Epithelial cell of proximal tubule (primary cell): ENCODE results near the gene CCSER1. TPM values are rescaled to one million over a fixed set of nuclear protein-coding genes. Genes with fewer than 3 reads are reported as not detected.

Experiments used
- DNase-seq: peaks from one replicate; pipeline ENCODE4 v3.0.0-alpha.2; 2011; ENCODE audit warnings: low read depth
- H3K4me3 ChIP-seq: 2 replicates; pipeline ENCODE4 v1.5.1; 2011; ENCODE audit warnings: low read depth, mild to moderate bottlenecking, low read length
- CTCF ChIP-seq: conservative IDR thresholded peaks from 2 replicates; pipeline ENCODE4 v1.5.1; 2012; ENCODE audit warnings: low read depth, mild to moderate bottlenecking, low read length
- total RNA-seq: library from RNA; depleted of rRNA; stranded (reverse); fragments of >200 nt; gene quantifications from 2 replicates; pipeline ENCODE4 v1.2.3, GENCODE V29; 2015

CCSER1 gene
- total RNA-seq, 1 donor from 2014 or later = not detected

GRCh38 chr4:90145319-90145718 lies 18.1 kb downstream of the CCSER1 start:
- no peak overlapping the region for H3K4me3 ChIP-seq
- DNase-seq = no peak
- TF ChIP-seq CTCF = no peak

GRCh38 chr4:90146306-90146705 lies 19.1 kb downstream of the CCSER1 start:
- no peak for DNase-seq

GRCh38 chr4:90148574-90149148 lies 21.5 kb downstream of the CCSER1 start:
- no peak overlapping the region for H3K4me3 ChIP-seq
- DNase-seq = no peak
- no peak for TF ChIP-seq CTCF

More at GRCh38 chr4:90146306-90146705, 19.1 kb downstream of the CCSER1 start:
- no peak for TF ChIP-seq CTCF
- no peak overlapping the region for H3K4me3 ChIP-seq

- DNase-seq = no peak
- TF ChIP-seq CTCF = no peak
- H3K4me3 ChIP-seq = no peak overlapping the region
Measured at GRCh38 chr4:90152024-90152423, 24.8 kb downstream of the CCSER1 start.

- no peak for DNase-seq
- no peak overlapping the region for H3K4me3 ChIP-seq
- TF ChIP-seq CTCF = no peak
Measured at GRCh38 chr4:90159193-90159592, 32.0 kb downstream of the CCSER1 start.

- no peak for TF ChIP-seq CTCF
- DNase-seq = no peak
- no peak overlapping the region for H3K4me3 ChIP-seq
Measured at GRCh38 chr4:90160044-90160443, 32.9 kb downstream of the CCSER1 start.

GRCh38 chr4:90162566-90162965 lies 35.4 kb downstream of the CCSER1 start:
- no peak for TF ChIP-seq CTCF
- H3K4me3 ChIP-seq = no peak overlapping the region
- DNase-seq = no peak
